MM.1S (cell line): ENCODE results near the gene ST8SIA2.

Experiments used
- DNase-seq: peaks from one replicate; pipeline ENCODE4 v3.0.0-alpha.2; 2015
- H2AFZ ChIP-seq: fragments of 300-600 bp; sonication (generic); 2 replicates; pipeline ENCODE4 v1.6.0; 2016; ENCODE audit warnings: antibody characterized with exemption, low read length
- H3F3A ChIP-seq: fragments of 300-600 bp; sonication (generic); 2 replicates; pipeline ENCODE4 v1.6.1; 2016; ENCODE audit warnings: mild to moderate bottlenecking, antibody characterized with exemption, low read length, moderate library complexity, mixed read lengths; ENCODE audit not compliant: insufficient read depth
- H3K27ac ChIP-seq: fragments of 300-600 bp; sonication (generic); 2 replicates; pipeline ENCODE4 v1.5.1; 2016; ENCODE audit warnings: mild to moderate bottlenecking, low read length
- H3K27me3 ChIP-seq: fragments of 300-600 bp; sonication (generic); replicated peaks from 2 replicates; pipeline ENCODE4 v1.6.0; 2016; ENCODE audit warnings: low read length; ENCODE audit not compliant: insufficient read depth
- H3K36me3 ChIP-seq: fragments of 300-600 bp; sonication (generic); replicated peaks from 2 replicates; pipeline ENCODE4 v1.6.1; 2016; ENCODE audit warnings: mild to moderate bottlenecking, low read length, mixed read lengths; ENCODE audit not compliant: insufficient read depth
- H3K4me1 ChIP-seq: fragments of 300-600 bp; sonication (generic); 2 replicates; pipeline ENCODE4 v1.6.1; 2016; ENCODE audit warnings: low read length, mixed read lengths
- H3K4me2 ChIP-seq: fragments of 300-600 bp; sonication (generic); 2 replicates; pipeline ENCODE4 v1.6.0; 2016; ENCODE audit warnings: low read depth, low read length
- H3K4me3 ChIP-seq: fragments of 300-600 bp; sonication (generic); 2 replicates; pipeline ENCODE4 v1.5.1; 2016; ENCODE audit warnings: low read length, mixed read lengths
- H3K79me2 ChIP-seq: fragments of 300-600 bp; sonication (generic); 2 replicates; pipeline ENCODE4 v1.6.1; 2016; ENCODE audit warnings: mixed run types, low read length, mixed read lengths
- H3K9ac ChIP-seq: fragments of 300-600 bp; sonication (generic); 2 replicates; pipeline ENCODE4 v1.6.1; 2016; ENCODE audit warnings: low read length, mixed read lengths
- H3K9me2 ChIP-seq: fragments of 300-600 bp; sonication (generic); replicated peaks from 2 replicates; pipeline ENCODE4 v1.6.1; 2016; ENCODE audit warnings: mild to moderate bottlenecking, low read length, mixed read lengths; ENCODE audit not compliant: insufficient read depth
- H3K9me3 ChIP-seq: fragments of 300-600 bp; sonication (generic); replicated peaks from 2 replicates; pipeline ENCODE4 v1.6.1; 2016; ENCODE audit warnings: mild to moderate bottlenecking, low read length, mixed read lengths; ENCODE audit not compliant: insufficient read depth
- H4K20me1 ChIP-seq: fragments of 300-600 bp; sonication (generic); 2 replicates; pipeline ENCODE4 v1.6.1; 2016; ENCODE audit warnings: mild to moderate bottlenecking, low read length, moderate library complexity, mixed read lengths; ENCODE audit not compliant: insufficient read depth
- EZH2 ChIP-seq: fragments of 300-600 bp; sonication (generic); optimal IDR thresholded peaks from 2 replicates; pipeline ENCODE3; 2017; ENCODE audit warnings: low read depth, mild to moderate bottlenecking, antibody characterized with exemption, low read length, mixed read lengths
- EZH2phosphoT487 ChIP-seq: fragments of 300-600 bp; sonication (generic); IDR thresholded peaks from 2 replicates; pipeline ENCODE4 v1.6.1; 2018; ENCODE audit warnings: antibody characterized with exemption, low read length
- TF ChIP-seq, protein P1 (sequence below): fragments of 300-600 bp; sonication (generic); IDR thresholded peaks from 2 replicates; pipeline ENCODE4 v1.5.1; 2016; ENCODE audit warnings: antibody characterized with exemption, low read length, mixed read lengths

ST8SIA2 gene

DNA sequence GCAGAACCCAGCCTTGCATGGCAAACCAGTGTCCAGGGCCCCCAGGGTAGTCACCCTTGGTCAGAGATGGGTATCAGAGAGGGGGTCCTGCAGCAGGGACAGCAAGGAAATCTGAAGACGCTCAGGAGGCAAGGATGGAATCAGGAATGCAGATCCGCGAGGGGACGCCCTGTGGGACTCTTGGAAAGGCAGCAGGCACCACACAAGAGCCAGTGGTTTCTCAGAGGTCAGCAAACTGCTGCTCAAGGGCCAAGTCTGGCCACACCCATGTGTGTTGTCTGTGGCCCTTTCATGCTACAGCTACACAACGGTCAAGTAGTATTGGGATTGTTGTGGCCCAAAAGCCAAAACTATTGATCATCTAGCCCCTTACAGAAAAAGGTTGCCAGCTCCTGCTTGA lies 69.7 kb downstream of the ST8SIA2 start:
- TF ChIP-seq EZH2phosphoT487 (no peak), EZH2 (no peak)
- TF ChIP-seq, protein P1, sequence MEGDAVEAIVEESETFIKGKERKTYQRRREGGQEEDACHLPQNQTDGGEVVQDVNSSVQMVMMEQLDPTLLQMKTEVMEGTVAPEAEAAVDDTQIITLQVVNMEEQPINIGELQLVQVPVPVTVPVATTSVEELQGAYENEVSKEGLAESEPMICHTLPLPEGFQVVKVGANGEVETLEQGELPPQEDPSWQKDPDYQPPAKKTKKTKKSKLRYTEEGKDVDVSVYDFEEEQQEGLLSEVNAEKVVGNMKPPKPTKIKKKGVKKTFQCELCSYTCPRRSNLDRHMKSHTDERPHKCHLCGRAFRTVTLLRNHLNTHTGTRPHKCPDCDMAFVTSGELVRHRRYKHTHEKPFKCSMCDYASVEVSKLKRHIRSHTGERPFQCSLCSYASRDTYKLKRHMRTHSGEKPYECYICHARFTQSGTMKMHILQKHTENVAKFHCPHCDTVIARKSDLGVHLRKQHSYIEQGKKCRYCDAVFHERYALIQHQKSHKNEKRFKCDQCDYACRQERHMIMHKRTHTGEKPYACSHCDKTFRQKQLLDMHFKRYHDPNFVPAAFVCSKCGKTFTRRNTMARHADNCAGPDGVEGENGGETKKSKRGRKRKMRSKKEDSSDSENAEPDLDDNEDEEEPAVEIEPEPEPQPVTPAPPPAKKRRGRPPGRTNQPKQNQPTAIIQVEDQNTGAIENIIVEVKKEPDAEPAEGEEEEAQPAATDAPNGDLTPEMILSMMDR, result no peak
- no peaks in the 10 kb centered on the region for H3K4me1 ChIP-seq
- no peaks in the 10 kb centered on the region for H3K79me2 ChIP-seq
- H3K9me3 ChIP-seq, result no peaks in the 10 kb centered on the region
- H3K4me2 ChIP-seq, result no peak overlapping the region
- H3K9ac ChIP-seq, result no peak overlapping the region
- H3K27ac ChIP-seq, result no peak overlapping the region
- H3K27me3 ChIP-seq, result no peaks in the 10 kb centered on the region
- H4K20me1 ChIP-seq, result no peaks in the 10 kb centered on the region
- no peaks in the 10 kb centered on the region for H3K9me2 ChIP-seq
- no peak overlapping the region for H3K4me3 ChIP-seq
- H3K36me3 ChIP-seq, result no peaks in the 10 kb centered on the region
- no peaks in the 10 kb centered on the region for H3F3A ChIP-seq
- no peak for DNase-seq
- no peak overlapping the region for H2AFZ ChIP-seq

DNA sequence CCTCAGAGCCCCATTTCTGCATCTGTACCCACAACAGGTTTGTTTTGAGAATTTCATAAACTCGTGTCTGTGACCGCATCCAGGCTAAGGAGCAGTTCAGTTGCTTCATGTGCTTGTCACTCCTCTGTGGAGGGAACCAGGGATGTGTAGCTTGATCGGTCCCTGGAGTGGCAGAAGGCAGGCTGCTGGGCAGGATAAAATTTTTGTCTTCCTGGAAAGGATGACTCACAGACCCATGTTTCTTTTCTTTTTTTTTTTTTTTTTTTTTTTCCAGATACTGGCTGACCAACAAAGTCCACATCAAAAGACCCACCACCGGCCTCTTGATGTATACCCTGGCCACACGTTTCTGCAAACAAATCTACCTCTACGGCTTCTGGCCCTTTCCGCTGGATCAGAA lies 70.1 kb downstream of the ST8SIA2 start:
- DNase-seq, result no peak
- H2AFZ ChIP-seq, result no peak overlapping the region
- no peaks in the 10 kb centered on the region for H3K36me3 ChIP-seq
- H4K20me1 ChIP-seq, result no peaks in the 10 kb centered on the region
- TF ChIP-seq EZH2, result no peak
- TF ChIP-seq EZH2phosphoT487, result no peak
- TF ChIP-seq, protein P1, result no peak
- H3K9me2 ChIP-seq, result no peaks in the 10 kb centered on the region
- no peak overlapping the region for H3K4me3 ChIP-seq
- no peaks in the 10 kb centered on the region for H3F3A ChIP-seq
- no peaks in the 10 kb centered on the region for H3K9me3 ChIP-seq
- H3K4me1 ChIP-seq, result no peaks in the 10 kb centered on the region
- H3K79me2 ChIP-seq, result no peaks in the 10 kb centered on the region
- H3K27me3 ChIP-seq, result no peaks in the 10 kb centered on the region
- H3K27ac ChIP-seq, result no peak overlapping the region
- no peak overlapping the region for H3K9ac ChIP-seq
- no peak overlapping the region for H3K4me2 ChIP-seq

DNA sequence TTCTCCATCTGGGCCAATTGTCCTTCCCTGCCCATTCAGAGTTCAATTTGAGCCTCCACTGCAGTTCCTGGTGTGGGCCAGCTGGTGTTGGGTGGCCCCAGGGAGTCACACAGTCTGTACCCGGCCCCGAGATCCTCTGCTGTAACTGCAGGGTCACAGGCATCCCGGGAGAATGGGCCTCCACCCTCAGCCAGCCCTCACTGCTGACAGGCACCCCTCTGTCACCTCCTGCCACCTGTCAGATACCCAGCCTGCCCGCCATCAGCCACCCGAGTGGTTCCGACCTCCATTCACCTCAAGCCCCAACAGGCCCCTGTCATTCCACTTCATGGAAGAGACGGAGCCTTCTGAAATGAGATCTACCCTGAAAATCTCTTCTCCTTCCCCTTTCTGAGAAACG lies 73.2 kb downstream of the ST8SIA2 start:
- H3K9me3 ChIP-seq, result no peaks in the 10 kb centered on the region
- H3F3A ChIP-seq, result no peaks in the 10 kb centered on the region
- H3K9me2 ChIP-seq, result no peaks in the 10 kb centered on the region
- no peak overlapping the region for H2AFZ ChIP-seq
- no peak overlapping the region for H3K4me3 ChIP-seq
- H3K4me2 ChIP-seq, result no peak overlapping the region
- DNase-seq, result no peak
- no peaks in the 10 kb centered on the region for H4K20me1 ChIP-seq
- H3K4me1 ChIP-seq, result no peaks in the 10 kb centered on the region
- no peaks in the 10 kb centered on the region for H3K27me3 ChIP-seq
- H3K36me3 ChIP-seq, result no peaks in the 10 kb centered on the region
- H3K27ac ChIP-seq, result no peak overlapping the region
- H3K79me2 ChIP-seq, result no peaks in the 10 kb centered on the region
- no peak overlapping the region for H3K9ac ChIP-seq
- TF ChIP-seq EZH2phosphoT487 (no peak), EZH2 (no peak)
- TF ChIP-seq, protein P1, result no peak

DNA sequence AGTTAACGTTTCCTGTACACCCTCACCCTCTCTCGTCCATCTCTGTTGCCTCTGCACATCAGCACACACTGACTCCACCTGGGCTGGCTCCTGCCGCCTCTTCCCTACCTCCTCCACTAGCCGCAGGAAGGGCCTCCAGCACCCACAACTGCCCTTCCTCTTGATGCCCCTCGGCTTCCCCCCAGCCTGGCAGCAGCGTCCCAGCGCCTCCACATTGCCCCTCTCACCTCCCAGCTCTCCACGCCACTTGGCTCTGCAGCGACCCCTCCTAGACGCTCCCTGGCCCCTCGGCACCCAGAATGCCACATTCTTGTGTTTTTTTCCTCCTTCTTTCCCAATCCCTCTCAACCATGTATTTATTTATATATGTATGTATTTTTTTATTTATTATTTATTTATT lies 73.6 kb downstream of the ST8SIA2 start:
- no peak for TF ChIP-seq EZH2phosphoT487
- no peak for TF ChIP-seq EZH2
- TF ChIP-seq, protein P1, result no peak
- H3K4me3 ChIP-seq, result no peak overlapping the region
- no peaks in the 10 kb centered on the region for H3K4me1 ChIP-seq
- no peaks in the 10 kb centered on the region for H3K79me2 ChIP-seq
- no peak overlapping the region for H3K27ac ChIP-seq
- H3K9ac ChIP-seq, result no peak overlapping the region
- no peaks in the 10 kb centered on the region for H4K20me1 ChIP-seq
- H3K4me2 ChIP-seq, result no peak overlapping the region
- H3K36me3 ChIP-seq, result no peaks in the 10 kb centered on the region
- no peaks in the 10 kb centered on the region for H3K9me2 ChIP-seq
- no peak for DNase-seq
- H2AFZ ChIP-seq, result no peak overlapping the region
- no peaks in the 10 kb centered on the region for H3F3A ChIP-seq
- no peaks in the 10 kb centered on the region for H3K9me3 ChIP-seq
- no peaks in the 10 kb centered on the region for H3K27me3 ChIP-seq
